NCI-H2081 (cell line): ENCODE measurements around the gene AKT3.

Experiments
- DNase-seq, 2 experiments: peaks; one replicate each; lab custom pipeline; 2025; lab: John Stamatoyannopoulos, UW

The AKT3 gene

GRCh38 chr1:243731974-243732625 lies 117.9 kb downstream of the AKT3 start:
- no peak for DNase-seq

GRCh38 chr1:243731301-243731891 lies 118.6 kb downstream of the AKT3 start:
- DNase-seq, result no peak

GRCh38 chr1:243730487-243731150 lies 119.4 kb downstream of the AKT3 start:
- DNase-seq, result no peak

GRCh38 chr1:243729956-243730355 lies 120.1 kb downstream of the AKT3 start:
- no peak for DNase-seq

GRCh38 chr1:243727503-243728203 lies 122.4 kb downstream of the AKT3 start:
- DNase-seq, result no peak

GRCh38 chr1:243726806-243727502 lies 123.1 kb downstream of the AKT3 start:
- DNase-seq, result no peak

GRCh38 chr1:243725846-243726245 lies 124.2 kb downstream of the AKT3 start:
- no peak for DNase-seq

GRCh38 chr1:243725075-243725474 lies 125.0 kb downstream of the AKT3 start:
- DNase-seq, result no peak

- DNase-seq, result no peak
These were observed 126.5 kb downstream of the AKT3 start for GRCh38 chr1:243723458-243724043.

- DNase-seq, result no peak
These were observed 127.0 kb downstream of the AKT3 start for GRCh38 chr1:243723050-243723449.

GRCh38 chr1:243719476-243719875 lies 130.6 kb downstream of the AKT3 start:
- no peak for DNase-seq

GRCh38 chr1:243718893-243719292 lies 131.2 kb downstream of the AKT3 start:
- no peak for DNase-seq

- DNase-seq, result no peak
These were observed 132.0 kb downstream of the AKT3 start for GRCh38 chr1:243718022-243718421.

GRCh38 chr1:243716906-243717305 lies 133.1 kb downstream of the AKT3 start:
- no peak for DNase-seq

- no peak for DNase-seq
These were observed 134.8 kb downstream of the AKT3 start for GRCh38 chr1:243715285-243715684.

- DNase-seq, result peak; percentile 82 to 89
These were observed 136.4 kb downstream of the AKT3 start for GRCh38 chr1:243713470-243714186.

- peak; percentile 22 to 62 for DNase-seq
These were observed 137.1 kb downstream of the AKT3 start for GRCh38 chr1:243712941-243713340.

GRCh38 chr1:243712242-243712641 lies 137.8 kb downstream of the AKT3 start:
- no peak for DNase-seq

- no peak for DNase-seq
These were observed 139.6 kb downstream of the AKT3 start for GRCh38 chr1:243710467-243710866.

- DNase-seq, result no peak
These were observed 141.8 kb downstream of the AKT3 start for GRCh38 chr1:243708210-243708609.

- DNase-seq, result no peak
These were observed 143.5 kb downstream of the AKT3 start for GRCh38 chr1:243706563-243706962.
